HG03108 (cell line): ENCODE data around the gene BLOC1S4.

Source experiments
- ATAC-seq: cut with Tn5 transposase; IDR thresholded peaks from one replicate; pipeline ENCODE4 v1.9.1; 2021; ENCODE audit warnings: moderate library complexity; ENCODE audit not compliant: unreplicated experiment

BLOC1S4 gene

GRCh38 chr4:6760865-6761264 is 44.9 kb downstream of the BLOC1S4 start:
- no peak for ATAC-seq

GRCh38 chr4:6761649-6762615 is 46.0 kb downstream of the BLOC1S4 start:
- no peak for ATAC-seq

GRCh38 chr4:6763330-6763851 is 47.4 kb downstream of the BLOC1S4 start:
- no peak for ATAC-seq

- no peak for ATAC-seq
Observed at GRCh38 chr4:6764976-6765620, 49.1 kb downstream of the BLOC1S4 start.

- no peak for ATAC-seq
Observed at GRCh38 chr4:6765703-6766102, 49.7 kb downstream of the BLOC1S4 start.
